Measurements from ENCODE around the gene TAPBP. TPM values are rescaled to one million over a fixed set of nuclear protein-coding genes. Genes with fewer than 3 reads are reported as not detected.

TAPBP gene
- total and polyA plus RNA-seq, 9 of the 15 experiments (the other 6 are each of a cell fraction or from before 2014, with no cell fraction given): 5.6 to 74.0 (median 22.3) TPM

DNA sequence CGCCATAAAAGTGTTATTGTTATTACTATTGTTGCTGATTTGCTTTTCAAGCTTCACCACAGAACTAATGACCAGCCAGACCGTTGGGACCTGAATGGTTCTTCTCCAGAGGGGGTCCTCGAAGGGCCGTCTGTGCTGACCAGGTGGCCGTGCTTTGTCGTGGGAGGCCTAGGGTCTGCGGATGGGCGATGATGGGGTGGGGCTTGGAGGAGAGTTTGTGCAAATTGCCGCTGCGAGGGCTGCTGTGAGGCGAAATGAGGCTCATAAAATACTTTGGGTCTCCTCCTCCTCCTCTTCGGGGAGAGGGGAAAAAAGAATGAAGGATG lies 9.7 kb upstream of the TAPBP start (continued):
- TF ChIP-seq GMEB1 (CRISPR knock-in tag; IDR thresholded peaks at IDR 0.05) (no peak), TAL1 (IDR thresholded peaks at IDR 0.05) (0 out of 2 replicates have a peak, but pooled peaks have one; percentile 3), CSDE1 (IDR thresholded peaks at IDR 0.05) (no peak), DDX20 (tag; IDR thresholded peaks at IDR 0.05; ENCODE audit: low read depth) (no peak), ZBTB7A (IDR thresholded peaks at IDR 0.05; ENCODE audit: borderline replicate concordance, control insufficient read depth, low read depth, low read length) (peak; percentile 66; the same call in 1 of the 2 replicates)

DNA sequence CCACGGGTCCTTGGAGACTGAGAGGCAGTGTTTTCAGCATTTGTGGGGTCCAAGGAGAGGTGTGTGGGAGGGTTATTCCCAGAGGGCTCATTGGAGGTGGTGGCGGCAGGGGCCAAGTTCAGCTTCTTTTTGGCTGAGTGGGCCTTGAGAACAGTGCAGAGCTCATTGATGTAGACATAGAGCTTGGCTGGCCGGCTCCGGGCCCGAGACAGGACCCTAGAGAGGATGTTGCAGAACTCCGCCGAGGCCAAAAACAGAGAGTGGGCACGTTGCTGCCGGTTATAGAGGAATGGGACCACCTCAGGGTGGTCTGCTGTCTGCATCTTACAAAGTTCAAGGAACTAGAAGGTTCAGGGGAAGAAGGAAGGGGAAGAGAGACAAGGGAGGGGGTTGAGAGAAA lies 7.3 kb upstream of the TAPBP start:
- POLR2A ChIA-PET: interaction anchor here (0.5 to 1.2 kb wide), 6 partner anchors 22 to 1262 kb away, joined by 3 to 6 read pairs (median 3); no protein-coding TSS in a partner anchor

More for the DNA sequence above, 7.3 kb upstream of the TAPBP start:
- peak overlapping the region; percentile 87 to 95; a peak in 3 of 4 replicates for H3K9ac ChIP-seq (ENCODE audit: insufficient read depth in 1 of 2, low read depth in 2 of 2, low read length in 2 of 2)
- no peak overlapping the region for H2AFZ ChIP-seq (ENCODE audit: low read depth, low read length)
- DNase-seq (ENCODE audit: extremely low read depth in 1 of 4, low spot score in 3 of 4): no peak
- H3K27ac ChIP-seq (ENCODE audit: extremely low read depth, low read depth, low read length): peak overlapping the region; percentile 89; the same call in 2 of the 3 replicates
- no TSS peak for BruUV-seq (replicated peaks)
- ATAC-seq: no peak
- in situ Hi-C loops (cut with MboI) (no loop called here), intact Hi-C loops (cut with micrococcal nuclease) (no loop called here)
- no peaks in the 10 kb centered on the region for H3K9me3 ChIP-seq (replicated peaks; ENCODE audit: control insufficient read depth, insufficient read depth, low read depth, low read length)
- H3K4me1 ChIP-seq (replicated peaks in 1 of 2; ENCODE audit: control insufficient read depth in 2 of 2, insufficient read depth in 2 of 2, low read length in 2 of 2): peaks cover 49 to 59% of the 10 kb centered on the region in 2 experiments
- peaks cover 39% of the 10 kb centered on the region for H3K36me3 ChIP-seq (ENCODE audit: control insufficient read depth, insufficient read depth, low read length)
- no peak for FAIRE-seq
- CTCF ChIA-PET (ENCODE audit: low intra/inter-chr PET ratio): no interaction called here
- peaks cover 52% of the 10 kb centered on the region for H3K79me2 ChIP-seq (ENCODE audit: control insufficient read depth, insufficient read depth, low read length)
- peak overlapping the region; percentile 64 for H3K4me3 ChIP-seq
- TF ChIP-seq HBP1 (CRISPR knock-in tag; IDR thresholded peaks at IDR 0.05) (no peak), CHD1 (IDR thresholded peaks at IDR 0.05; ENCODE audit: low read length) (peak; percentile 3), RBBP5 (IDR thresholded peaks at IDR 0.05; ENCODE audit: borderline replicate concordance, insufficient read depth, low read length, poor library complexity, severe bottlenecking) (peak; percentile 41)
- peaks cover 3% of the 10 kb centered on the region for H3K9me1 ChIP-seq (ENCODE audit: control insufficient read depth, insufficient read depth, low read length)
- WGBS (ENCODE audit: insufficient coverage, low coverage, missing lambda C conversion rate): 72% methylated on average over 8 of the region's 9 CpGs
- H3K4me2 ChIP-seq (ENCODE audit: insufficient read depth, low read length): peak overlapping the region; percentile 88
- no peaks in the 10 kb centered on the region for H3K27me3 ChIP-seq (ENCODE audit: control insufficient read depth in 2 of 2, insufficient read depth in 2 of 2, low read length in 2 of 2)
- H4K20me1 ChIP-seq (replicated peaks; ENCODE audit: control insufficient read depth, insufficient read depth, low read length): 0 out of 2 replicates have a peak, but pooled peaks cover 3% of the 10 kb centered on the region

Data from K562 (cell line).